Stimulated activated CD8-positive, alpha-beta memory T cell treated with anti-CD3 and anti-CD28 coated beads, Interleukin-15, amount 100 ng/mL, for 1 hour (primary cell): ENCODE data around the gene MTG2.

Experiments
- DNase-seq: peaks from one replicate; pipeline ENCODE4 v3.0.0-alpha.2; 2020; ENCODE audit warnings: low read depth

Gene MTG2

GRCh38 chr20:62219992-62220665, 37.3 kb downstream of the MTG2 start, which contains the start of gene HRH3:
HRH3 (minus strand) TSS chr20:62220278; CDS start chr20:62219970, 308 bp downstream.
- DNase-seq: no peak

DNA sequence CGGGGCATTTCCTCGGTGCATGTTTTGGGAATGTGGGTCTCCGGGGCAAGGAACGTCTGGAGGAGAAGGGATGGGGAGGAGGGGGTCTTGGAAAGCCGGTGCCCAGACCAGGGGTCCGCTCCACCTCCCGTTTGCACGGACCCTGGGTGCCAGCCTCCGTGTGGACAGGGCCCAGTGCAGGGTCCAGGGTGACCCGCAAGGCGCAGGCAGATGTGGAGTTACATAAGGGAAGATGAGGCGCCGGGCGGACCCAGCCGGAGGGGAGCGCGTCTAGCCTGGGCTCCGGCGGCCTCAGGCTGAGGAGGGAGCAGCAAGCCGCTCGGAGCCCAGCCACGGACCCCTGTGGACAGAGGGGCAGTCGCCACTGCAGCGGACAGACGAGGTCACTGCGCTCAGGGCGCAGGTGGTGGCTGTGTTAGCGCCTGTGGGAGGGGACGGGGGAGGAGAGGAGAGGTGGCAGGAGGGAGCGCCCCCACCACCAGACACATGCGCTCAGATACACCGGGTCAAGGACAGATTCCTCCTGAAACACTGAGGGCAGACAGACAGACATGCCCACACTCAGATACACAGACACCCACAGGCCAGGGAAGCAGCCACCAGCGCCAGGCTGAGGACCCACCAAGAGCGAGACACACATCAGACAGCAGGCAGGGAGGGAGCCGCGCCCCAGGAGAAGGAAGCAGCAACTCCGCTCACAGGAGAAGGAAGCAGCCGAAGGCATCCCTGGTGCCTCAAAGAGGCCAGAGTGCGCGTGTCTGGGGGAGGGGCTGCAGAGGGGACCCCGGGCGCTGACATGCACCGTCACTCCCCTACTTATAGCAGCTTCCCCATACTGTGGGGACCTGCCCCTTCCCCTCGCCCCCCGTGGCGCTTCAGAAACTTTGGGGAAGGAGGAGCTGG, 38.1 kb downstream of the MTG2 start:
- DNase-seq: no peak

GRCh38 chr20:62222266-62222850, 39.5 kb downstream of the MTG2 start:
- DNase-seq: no peak

- no peak for DNase-seq
Observed at GRCh38 chr20:62222972-62223371, 40.1 kb downstream of the MTG2 start.

DNA sequence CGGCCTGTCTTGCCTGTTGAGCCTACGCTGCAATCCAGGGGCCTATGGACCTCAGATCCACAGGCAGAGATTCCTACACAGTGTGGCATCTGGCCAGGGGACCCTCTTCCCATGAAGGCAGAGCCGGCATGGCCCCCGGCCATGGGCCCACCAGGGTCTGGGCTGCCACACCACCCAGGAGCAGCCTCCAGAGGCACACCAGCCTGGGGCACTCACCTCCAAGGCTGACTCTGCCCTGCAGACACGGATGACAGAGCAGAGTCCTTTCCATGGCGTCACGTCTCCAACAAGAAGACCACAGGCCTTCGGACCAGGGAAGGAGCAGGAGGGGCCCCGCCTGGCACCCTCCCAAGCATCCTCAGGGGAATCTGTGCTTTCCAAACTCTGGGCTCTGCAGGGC, 40.7 kb downstream of the MTG2 start:
- no peak for DNase-seq

GRCh38 chr20:62224113-62224855, 41.5 kb downstream of the MTG2 start:
- no peak for DNase-seq

- DNase-seq: no peak
Observed at GRCh38 chr20:62225026-62225425, 42.2 kb downstream of the MTG2 start.

- DNase-seq: no peak
Observed at GRCh38 chr20:62225820-62226635, 43.2 kb downstream of the MTG2 start.

- no peak for DNase-seq
Observed at GRCh38 chr20:62226707-62227590, 44.1 kb downstream of the MTG2 start.

- DNase-seq: no peak
Observed at GRCh38 chr20:62227591-62227976, 44.8 kb downstream of the MTG2 start.

- no peak for DNase-seq
Observed at GRCh38 chr20:62227977-62228958, 45.4 kb downstream of the MTG2 start.

GRCh38 chr20:62228982-62229545, 46.2 kb downstream of the MTG2 start:
- DNase-seq: no peak

DNA sequence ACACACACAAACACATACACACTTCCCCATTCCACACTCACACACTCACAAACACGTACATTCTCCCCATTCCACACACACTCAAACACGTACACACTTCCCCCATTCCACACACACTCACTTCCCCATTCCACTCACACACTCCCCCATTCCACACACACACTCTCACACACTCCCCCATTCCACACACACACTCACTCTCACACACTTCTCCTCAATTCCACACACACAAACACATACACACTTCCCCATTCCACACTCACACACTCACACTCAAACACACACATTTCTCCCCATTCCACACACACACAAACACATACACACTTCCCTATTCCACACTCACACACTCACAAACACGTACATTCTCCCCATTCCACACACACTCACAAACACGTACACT, 46.8 kb downstream of the MTG2 start:
- no peak for DNase-seq

DNA sequence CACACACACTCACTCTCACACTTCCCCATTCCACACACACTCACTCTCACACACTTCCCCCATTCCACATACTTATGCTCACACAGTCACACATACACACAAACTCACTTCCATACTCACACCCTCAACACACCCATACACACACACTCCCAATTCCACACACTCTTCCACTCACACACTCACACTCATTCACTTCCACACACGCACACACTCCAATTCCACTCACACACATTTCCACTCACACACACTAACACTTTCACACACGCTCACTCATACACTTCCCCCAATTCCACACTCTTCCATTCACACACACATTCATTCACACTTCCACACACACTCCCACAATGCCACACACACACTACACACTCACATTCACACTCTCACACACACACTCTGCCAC, 47.4 kb downstream of the MTG2 start:
- no peak for DNase-seq

DNA sequence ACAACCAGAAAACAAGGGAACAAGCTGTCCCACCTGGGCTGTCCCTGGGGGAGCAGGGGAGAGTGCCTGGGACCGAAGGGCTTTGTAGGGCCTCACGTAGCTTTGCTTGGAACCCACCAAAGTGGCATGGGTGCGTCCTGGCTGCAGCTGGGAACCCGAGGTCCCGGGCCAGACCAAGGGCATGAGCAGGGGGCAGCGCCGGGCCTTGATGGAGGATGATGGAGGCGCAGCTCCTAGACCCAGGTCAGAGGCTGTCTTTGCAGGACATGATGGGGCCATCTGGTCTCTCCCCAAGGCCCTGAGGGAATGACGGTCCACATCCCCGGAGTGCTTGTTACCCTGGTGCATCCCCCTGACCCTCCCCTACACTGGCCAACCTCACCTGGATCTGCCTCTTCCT, 47.9 kb downstream of the MTG2 start:
- DNase-seq: no peak

DNA sequence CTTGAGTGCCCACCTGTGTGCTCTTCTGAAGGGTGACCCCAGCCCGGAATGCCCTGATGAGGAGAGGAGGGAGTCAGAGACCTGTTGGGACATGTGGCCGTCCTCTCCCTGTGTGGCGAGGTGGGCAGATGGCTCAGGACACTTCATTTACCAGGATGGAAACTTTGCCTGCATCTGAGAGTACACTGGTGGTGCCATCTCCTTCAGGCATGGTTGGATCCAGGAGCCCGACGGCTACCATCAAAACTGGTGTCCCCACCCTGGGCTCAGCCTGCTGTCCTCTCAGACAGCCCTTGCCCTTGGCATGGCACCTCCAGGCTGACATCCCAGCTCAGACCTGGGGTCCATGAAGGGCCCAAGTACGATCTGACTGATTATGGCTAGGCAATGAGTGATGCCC, 48.5 kb downstream of the MTG2 start:
- no peak for DNase-seq

- no peak for DNase-seq
Observed at GRCh38 chr20:62232194-62232593, 49.4 kb downstream of the MTG2 start.

DNA sequence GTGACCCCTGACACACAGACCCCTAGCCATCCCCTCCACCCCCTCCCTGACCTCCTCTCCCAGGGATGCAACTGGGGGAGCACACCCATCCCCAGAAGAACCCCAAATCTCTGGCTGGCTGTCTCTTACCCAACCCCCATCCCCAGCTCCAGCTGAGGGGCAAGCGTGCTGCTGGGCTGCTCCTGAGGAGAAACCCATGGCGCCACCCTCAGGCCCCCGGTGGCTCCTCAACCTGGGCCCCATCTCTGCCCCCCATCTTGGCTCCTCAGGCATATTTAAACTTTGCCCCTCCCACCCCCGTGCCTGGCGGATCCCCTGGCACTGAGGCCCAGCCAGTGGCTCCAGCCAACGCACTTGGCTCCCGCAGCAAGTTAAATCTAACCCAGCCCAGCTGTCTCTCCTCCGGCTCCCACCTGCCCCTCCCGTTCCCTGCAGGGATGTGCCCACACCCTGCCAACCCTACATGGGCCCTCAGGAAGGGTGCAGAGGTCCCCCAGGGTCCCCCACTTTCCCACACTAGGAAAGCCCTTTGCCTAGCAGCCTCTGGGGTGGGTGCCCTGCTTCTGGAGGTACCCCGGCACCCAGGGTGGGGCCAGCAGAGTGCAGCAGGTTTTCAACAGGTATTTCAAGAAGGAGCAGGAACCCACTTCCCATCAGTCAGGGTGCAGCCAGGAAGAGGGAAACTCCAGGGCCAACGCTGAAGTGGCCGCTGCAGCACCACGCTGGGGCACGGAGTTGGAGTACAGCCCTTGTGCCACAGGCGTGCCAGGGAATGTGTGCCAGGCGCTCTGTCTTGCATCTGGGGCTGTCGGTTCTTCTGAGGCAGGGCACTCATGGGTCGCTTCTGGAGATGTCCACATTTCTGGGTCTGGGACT, 50.2 kb downstream of the MTG2 start:
- DNase-seq: no peak
